ENCODE data around the gene OSBP2.

OSBP2 gene

DNA sequence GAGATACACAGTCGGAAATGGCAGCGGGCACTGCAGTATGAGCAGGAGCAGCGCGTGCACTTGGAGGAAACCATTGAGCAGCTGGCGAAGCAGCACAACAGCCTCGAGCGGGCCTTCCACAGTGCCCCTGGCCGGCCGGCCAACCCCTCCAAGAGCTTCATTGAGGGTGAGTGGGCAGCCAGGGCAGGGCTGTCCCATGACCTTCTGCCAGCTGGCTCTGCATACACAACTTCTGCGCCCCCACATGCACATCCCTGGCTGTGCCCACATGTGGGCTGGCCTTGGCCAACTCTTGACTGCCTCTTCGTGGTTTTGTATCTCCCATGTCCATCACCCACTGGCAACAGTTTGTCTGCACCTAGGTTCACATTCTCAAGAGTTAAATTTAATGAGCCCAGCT lies 192.8 kb downstream of the OSBP2 start:
- no peak for DNase-seq (ENCODE audit: extremely low spot score)
- CTCF ChIA-PET, result no interaction called here
- POLR2A ChIA-PET, result no interaction called here
- TF ChIP-seq FOXK2 (IDR thresholded peaks at IDR 0.05) (no peak), TARDBP (IDR thresholded peaks at IDR 0.05) (no peak), ZNF384 (IDR thresholded peaks at IDR 0.05) (no peak), NFRKB (IDR thresholded peaks at IDR 0.05) (no peak), FOXA1 (IDR thresholded peaks at IDR 0.05) (no peak), ARNT (IDR thresholded peaks at IDR 0.05) (no peak), SP1 (IDR thresholded peaks at IDR 0.05) (no peak), CTBP1 (IDR thresholded peaks at IDR 0.05; ENCODE audit: borderline replicate concordance) (no peak), FOXM1 (IDR thresholded peaks at IDR 0.05; ENCODE audit: borderline replicate concordance) (no peak), HDGF (IDR thresholded peaks at IDR 0.05; ENCODE audit: borderline replicate concordance) (no peak), ELF4 (IDR thresholded peaks at IDR 0.05) (no peak), SUZ12 (IDR thresholded peaks at IDR 0.05) (no peak), LEF1 (IDR thresholded peaks at IDR 0.05; ENCODE audit: borderline replicate concordance) (no peak), L3MBTL2 (conservative IDR thresholded peaks at IDR 0.05) (no peak)
- TF ChIP-seq, protein P1, sequence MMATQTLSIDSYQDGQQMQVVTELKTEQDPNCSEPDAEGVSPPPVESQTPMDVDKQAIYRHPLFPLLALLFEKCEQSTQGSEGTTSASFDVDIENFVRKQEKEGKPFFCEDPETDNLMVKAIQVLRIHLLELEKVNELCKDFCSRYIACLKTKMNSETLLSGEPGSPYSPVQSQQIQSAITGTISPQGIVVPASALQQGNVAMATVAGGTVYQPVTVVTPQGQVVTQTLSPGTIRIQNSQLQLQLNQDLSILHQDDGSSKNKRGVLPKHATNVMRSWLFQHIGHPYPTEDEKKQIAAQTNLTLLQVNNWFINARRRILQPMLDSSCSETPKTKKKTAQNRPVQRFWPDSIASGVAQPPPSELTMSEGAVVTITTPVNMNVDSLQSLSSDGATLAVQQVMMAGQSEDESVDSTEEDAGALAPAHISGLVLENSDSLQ (IDR thresholded peaks at IDR 0.05), result no peak

DNA sequence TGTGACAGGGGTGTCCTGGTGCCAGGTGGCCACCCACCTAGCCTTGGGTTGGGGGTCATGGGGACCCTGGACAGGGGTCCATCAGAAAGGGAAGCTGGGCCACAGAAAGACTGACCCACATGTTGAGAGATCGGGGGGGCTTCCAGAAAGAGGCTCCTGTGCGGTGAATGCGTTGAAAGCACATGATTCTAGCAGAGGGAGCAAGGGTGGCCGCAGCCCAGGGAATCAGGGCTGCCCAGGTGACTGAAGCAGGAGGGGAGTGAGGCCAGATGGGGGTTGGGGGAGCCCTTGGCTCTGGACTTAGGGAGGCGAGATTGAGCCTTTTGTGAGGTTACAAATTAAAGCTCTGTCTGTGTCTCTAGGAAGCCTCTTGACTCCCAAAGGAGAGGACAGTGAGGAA lies 193.2 kb downstream of the OSBP2 start:
- ChIA-PET CTCF (no interaction called here), POLR2A (no interaction called here)
- TF ChIP-seq FOXA1 (IDR thresholded peaks at IDR 0.05) (no peak), ARNT (IDR thresholded peaks at IDR 0.05) (no peak), FOXM1 (IDR thresholded peaks at IDR 0.05; ENCODE audit: borderline replicate concordance) (no peak), HDGF (IDR thresholded peaks at IDR 0.05; ENCODE audit: borderline replicate concordance) (no peak), L3MBTL2 (conservative IDR thresholded peaks at IDR 0.05) (no peak), SUZ12 (IDR thresholded peaks at IDR 0.05) (no peak)
- DNase-seq (ENCODE audit: extremely low spot score), result no peak

DNA sequence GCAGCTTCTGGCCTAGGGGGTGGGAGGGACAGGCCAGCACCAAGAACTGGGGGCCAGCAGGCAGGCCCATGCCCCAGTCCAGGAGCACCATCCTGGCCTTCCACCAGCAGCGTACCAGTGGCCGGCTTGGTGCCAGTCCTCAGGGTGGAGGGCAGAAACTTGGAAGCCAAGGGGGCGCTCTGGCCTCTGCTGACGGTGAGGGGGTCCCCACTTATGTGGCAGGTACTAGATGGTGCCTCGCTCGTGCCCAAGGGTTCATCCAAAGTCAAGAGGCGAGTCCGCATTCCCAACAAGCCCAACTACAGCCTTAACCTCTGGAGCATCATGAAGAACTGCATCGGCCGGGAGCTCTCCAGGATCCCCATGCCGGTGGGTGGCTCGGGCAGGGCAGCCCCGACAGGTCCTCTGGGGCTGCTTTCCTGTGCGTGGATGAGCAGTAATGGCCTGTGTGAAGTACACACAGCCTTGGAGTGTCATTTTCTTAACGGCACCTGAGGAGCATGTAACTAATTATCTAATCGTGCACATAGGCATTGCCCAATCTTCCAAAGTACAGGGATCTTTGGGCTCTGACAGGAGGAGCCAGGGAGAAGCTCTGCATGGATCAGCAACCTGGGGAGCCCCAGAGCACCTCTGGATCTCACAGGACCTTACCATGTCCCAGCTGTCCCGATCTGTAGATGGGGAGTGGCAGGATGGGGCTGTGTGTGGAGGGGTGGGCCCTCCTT lies 194.8 kb downstream of the OSBP2 start:
- POLR2A ChIA-PET, result no interaction called here
- CTCF ChIA-PET, result no interaction called here
- DNase-seq (ENCODE audit: extremely low spot score), result no peak
- TF ChIP-seq L3MBTL2 (conservative IDR thresholded peaks at IDR 0.05) (no peak), LEF1 (IDR thresholded peaks at IDR 0.05; ENCODE audit: borderline replicate concordance) (no peak), ELF4 (IDR thresholded peaks at IDR 0.05) (no peak), ZNF384 (IDR thresholded peaks at IDR 0.05) (no peak), TARDBP (IDR thresholded peaks at IDR 0.05) (no peak), CTBP1 (IDR thresholded peaks at IDR 0.05; ENCODE audit: borderline replicate concordance) (no peak), SP1 (IDR thresholded peaks at IDR 0.05) (no peak), NFRKB (IDR thresholded peaks at IDR 0.05) (no peak), ARNT (IDR thresholded peaks at IDR 0.05) (no peak), FOXM1 (IDR thresholded peaks at IDR 0.05; ENCODE audit: borderline replicate concordance) (no peak), FOXK2 (IDR thresholded peaks at IDR 0.05) (no peak)
- TF ChIP-seq, protein P1 (IDR thresholded peaks at IDR 0.05), result no peak

DNA sequence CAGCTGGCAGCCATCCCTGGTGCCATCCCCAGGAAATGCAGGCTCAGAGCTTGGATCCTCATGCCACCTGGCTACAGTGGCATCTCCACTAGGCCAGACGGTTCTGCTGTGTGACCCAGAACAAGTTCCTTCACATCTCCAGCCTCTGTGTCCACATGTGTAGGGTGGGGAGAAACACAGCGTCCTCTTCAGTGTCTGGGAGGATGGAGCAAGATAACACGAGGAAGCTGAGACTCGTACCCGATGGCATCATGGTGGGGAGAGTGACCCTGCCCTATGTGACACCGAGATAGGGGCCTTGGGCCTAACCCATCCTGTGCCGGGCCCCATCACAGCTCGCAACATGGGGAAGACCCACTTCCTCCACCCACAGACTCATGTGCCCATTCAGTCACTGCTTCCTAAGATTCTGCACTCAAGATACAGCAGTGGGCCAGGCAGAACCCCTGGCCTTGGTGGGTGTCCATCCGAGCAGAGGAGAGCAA lies 195.4 kb downstream of the OSBP2 start:
- no peak for TF ChIP-seq ELF4 (IDR thresholded peaks at IDR 0.05)
- TF ChIP-seq FOXM1 (IDR thresholded peaks at IDR 0.05; ENCODE audit: borderline replicate concordance), result no peak
- DNase-seq (ENCODE audit: extremely low spot score), result no peak
- POLR2A ChIA-PET, result no interaction called here
- CTCF ChIA-PET, result interaction anchor here (0.6 to 1.2 kb wide), 4 partner anchors 11 to 352 kb away, joined by 3 to 4 read pairs (median 4); no protein-coding TSS in a partner anchor

DNA sequence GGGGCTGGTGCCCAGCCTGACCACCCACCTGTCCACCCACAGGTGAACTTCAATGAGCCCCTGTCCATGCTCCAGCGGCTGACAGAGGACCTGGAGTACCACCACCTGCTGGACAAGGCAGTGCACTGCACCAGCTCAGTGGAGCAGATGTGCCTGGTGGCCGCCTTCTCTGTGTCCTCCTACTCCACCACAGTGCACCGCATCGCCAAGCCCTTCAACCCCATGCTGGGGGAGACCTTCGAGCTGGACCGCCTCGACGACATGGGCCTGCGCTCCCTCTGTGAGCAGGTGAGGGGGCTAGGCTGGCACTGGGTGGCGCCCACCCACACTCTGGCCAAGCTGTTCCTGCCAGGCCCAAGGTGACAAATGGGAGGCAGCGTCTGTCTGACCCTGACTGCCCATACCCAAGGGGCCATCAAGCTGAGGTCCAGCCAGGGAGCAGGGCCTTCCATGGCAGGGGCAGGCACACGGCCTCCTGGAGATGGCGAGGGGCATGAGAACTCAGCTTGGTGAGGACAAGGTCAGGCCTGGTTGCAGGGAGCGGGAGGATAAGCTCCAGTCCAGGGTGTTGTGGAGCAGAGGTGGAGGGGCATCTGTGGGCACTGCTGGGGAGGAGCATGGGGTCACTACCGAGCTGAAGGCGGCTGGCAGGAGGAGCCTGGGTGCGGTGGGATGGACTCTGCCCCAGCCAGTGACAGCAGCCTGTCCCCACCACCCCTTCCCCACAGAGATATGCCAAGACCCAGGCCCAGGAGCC lies 196.2 kb downstream of the OSBP2 start:
- DNase-seq (ENCODE audit: extremely low spot score), result peak; percentile 78
- no peak for TF ChIP-seq BHLHE40 (IDR thresholded peaks at IDR 0.05; ENCODE audit: borderline replicate concordance)
- peak; percentile 84; the same call in 1 of the 2 replicates for TF ChIP-seq HDGF (IDR thresholded peaks at IDR 0.05; ENCODE audit: borderline replicate concordance)
- no peak for TF ChIP-seq FOXA1 (IDR thresholded peaks at IDR 0.05)
- ChIA-PET POLR2A (no interaction called here), CTCF (interaction anchor here (0.6 to 1.2 kb wide), 6 partner anchors 11 to 352 kb away, joined by 3 to 4 read pairs (median 4); no protein-coding TSS in a partner anchor)

DNA sequence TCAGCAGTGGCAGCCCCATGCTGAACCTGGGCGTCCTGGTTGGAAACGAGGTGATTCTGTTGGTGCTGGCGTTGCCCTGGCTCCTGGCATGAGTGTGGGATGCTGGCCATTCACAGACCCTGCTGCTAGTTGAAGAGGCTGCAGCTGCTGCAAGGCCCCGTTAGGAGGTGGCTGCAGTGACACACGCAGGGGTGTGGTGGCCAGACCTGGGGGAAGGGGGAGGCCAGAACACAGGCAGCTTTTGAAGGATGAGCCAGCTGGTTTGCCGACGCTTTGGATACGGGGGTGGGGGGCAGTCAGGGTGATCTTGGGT lies 196.7 kb downstream of the OSBP2 start:
- no peak for DNase-seq (ENCODE audit: extremely low spot score)
- ChIA-PET POLR2A (no interaction called here), CTCF (interaction anchor here (1.2 kb wide), 1 partner anchor 12 kb away, joined by 4 read pairs; no protein-coding TSS in a partner anchor)
- TF ChIP-seq SP1 (IDR thresholded peaks at IDR 0.05) (no peak), ZNF384 (IDR thresholded peaks at IDR 0.05) (no peak), TARDBP (IDR thresholded peaks at IDR 0.05) (no peak), ELF4 (IDR thresholded peaks at IDR 0.05) (no peak), NFRKB (IDR thresholded peaks at IDR 0.05) (no peak), FOXA1 (IDR thresholded peaks at IDR 0.05) (no peak), L3MBTL2 (conservative IDR thresholded peaks at IDR 0.05) (no peak), SUZ12 (IDR thresholded peaks at IDR 0.05) (no peak), CTBP1 (IDR thresholded peaks at IDR 0.05; ENCODE audit: borderline replicate concordance) (no peak), ARNT (IDR thresholded peaks at IDR 0.05) (no peak), FOXK2 (IDR thresholded peaks at IDR 0.05) (no peak), HDGF (IDR thresholded peaks at IDR 0.05; ENCODE audit: borderline replicate concordance) (no peak), LEF1 (IDR thresholded peaks at IDR 0.05; ENCODE audit: borderline replicate concordance) (no peak), BHLHE40 (IDR thresholded peaks at IDR 0.05; ENCODE audit: borderline replicate concordance) (no peak), FOXM1 (IDR thresholded peaks at IDR 0.05; ENCODE audit: borderline replicate concordance) (no peak)
- TF ChIP-seq, protein P1 (IDR thresholded peaks at IDR 0.05), result no peak
